GM23338 (cell line): ENCODE measurements around the gene INO80C. TPM values are rescaled to one million over a fixed set of nuclear protein-coding genes. Genes with fewer than 3 reads are reported as not detected.

Source experiments
- ATAC-seq: fragments of 200-7000 bp; cut with Tn5 transposase; 3 replicates; pipeline ENCODE4 v1.9.1; 2020
- DNase-seq: peaks from one replicate; pipeline ENCODE4 v3.0.0-alpha.2; 2015; ENCODE audit warnings: low spot score
- H2AFZ ChIP-seq: fragments of 200-600 bp; sonication (generic); 2 replicates; pipeline ENCODE4 v1.8.0; 2016; ENCODE audit warnings: antibody characterized with exemption, mild to moderate bottlenecking, moderate library complexity
- H3F3A ChIP-seq: fragments of 200-600 bp; sonication (generic); replicated peaks from 2 replicates; pipeline ENCODE4 v1.8.0; 2017; ENCODE audit warnings: antibody characterized with exemption, mixed run types, low read depth
- H3K27ac ChIP-seq: fragments of 200-600 bp; sonication (generic); 2 replicates; pipeline ENCODE4 v1.6.1; 2016; ENCODE audit warnings: low read depth
- H3K27me3 ChIP-seq: fragments of 200-600 bp; sonication (generic); 2 replicates; pipeline ENCODE4 v1.8.0; 2016; ENCODE audit warnings: mild to moderate bottlenecking, mixed run types, moderate library complexity; ENCODE audit not compliant: insufficient read depth
- H3K36me3 ChIP-seq: fragments of 200-600 bp; sonication (generic); 2 replicates; pipeline ENCODE4 v1.8.0; 2016; ENCODE audit warnings: mild to moderate bottlenecking; ENCODE audit not compliant: insufficient read depth
- H3K4me1 ChIP-seq: fragments of 200-600 bp; sonication (generic); 2 replicates; pipeline ENCODE4 v1.8.0; 2016; ENCODE audit warnings: mild to moderate bottlenecking, moderate library complexity; ENCODE audit not compliant: insufficient read depth
- H3K4me2 ChIP-seq: fragments of 200-600 bp; sonication (generic); 2 replicates; pipeline ENCODE4 v1.7.1; 2017; ENCODE audit warnings: mixed run types
- H3K4me3 ChIP-seq: fragments of 200-600 bp; sonication (generic); 2 replicates; pipeline ENCODE4 v1.6.1; 2016; ENCODE audit warnings: mixed run types
- H3K79me2 ChIP-seq: fragments of 200-600 bp; sonication (generic); replicated peaks from 2 replicates; pipeline ENCODE4 v1.8.0; 2017; ENCODE audit warnings: mild to moderate bottlenecking; ENCODE audit not compliant: insufficient read depth
- H3K9me2 ChIP-seq: fragments of 200-600 bp; sonication (generic); 2 replicates; pipeline ENCODE4 v1.8.0; 2017; ENCODE audit not compliant: insufficient read depth
- H4K20me1 ChIP-seq: fragments of 200-600 bp; sonication (generic); replicated peaks from 2 replicates; pipeline ENCODE4 v1.8.0; 2017; ENCODE audit warnings: mild to moderate bottlenecking; ENCODE audit not compliant: insufficient read depth
- H3K27ac Mint-ChIP-seq: 2 replicates; pipeline ENCODE4 v1.8.0; 2020; ENCODE audit warnings: inconsistent platforms, mild to moderate bottlenecking, moderate library complexity, mixed read lengths
- H3K27me3 Mint-ChIP-seq: 3 replicates; pipeline ENCODE4 v1.8.0; 2022; ENCODE audit warnings: low read depth, mild to moderate bottlenecking, moderate library complexity, mixed read lengths, inconsistent platforms; ENCODE audit not compliant: insufficient read depth, poor library complexity
- H3K36me3 Mint-ChIP-seq: 3 replicates; pipeline ENCODE4 v1.8.0; 2021; ENCODE audit warnings: low read depth, mild to moderate bottlenecking, inconsistent platforms, moderate library complexity, mixed read lengths
- H3K4me1 Mint-ChIP-seq: 3 replicates; pipeline ENCODE4 v1.8.0; 2020; ENCODE audit warnings: mild to moderate bottlenecking, inconsistent platforms, mixed read lengths
- H3K4me3 Mint-ChIP-seq: 3 replicates; pipeline ENCODE4 v1.8.0; 2021; ENCODE audit warnings: moderate library complexity, mild to moderate bottlenecking, inconsistent platforms, mixed read lengths
- H3K9me3 Mint-ChIP-seq: 3 replicates; pipeline ENCODE4 v1.8.0; 2020; ENCODE audit warnings: moderate library complexity, mild to moderate bottlenecking, inconsistent platforms, mixed read lengths
- CREB1 ChIP-seq: fragments of 250-450 bp; sonication (Bioruptor Pico); IDR thresholded peaks from 2 replicates; pipeline ENCODE4 v1.5.0; 2020; ENCODE audit warnings: low read depth, mild to moderate bottlenecking, moderate library complexity
- EZH2 ChIP-seq: fragments of 200-600 bp; sonication (generic); IDR thresholded peaks from one replicate; pipeline ENCODE4 v1.8.0; 2017; ENCODE audit warnings: antibody characterized with exemption, mild to moderate bottlenecking, low read depth; ENCODE audit not compliant: unreplicated experiment
- EZH2phosphoT487 ChIP-seq: fragments of 200-600 bp; sonication (generic); IDR thresholded peaks from one replicate; pipeline ENCODE4 v1.8.1; 2018; ENCODE audit warnings: antibody characterized with exemption; ENCODE audit not compliant: unreplicated experiment
- JUNB ChIP-seq: IDR thresholded peaks from one replicate; pipeline ENCODE4 v1.6.1; 2016; ENCODE audit warnings: antibody characterized with exemption; ENCODE audit not compliant: unreplicated experiment
- NANOG ChIP-seq: IDR thresholded peaks from 2 replicates; pipeline ENCODE4 v1.6.1; 2016; ENCODE audit warnings: antibody characterized with exemption, borderline replicate concordance
- POLR2AphosphoS5 ChIP-seq: IDR thresholded peaks from 2 replicates; pipeline ENCODE4 v1.6.1; 2016; ENCODE audit warnings: antibody characterized with exemption, low read depth
- REST ChIP-seq: IDR thresholded peaks from one replicate; pipeline ENCODE4 v1.6.1; 2018; ENCODE audit warnings: antibody characterized with exemption; ENCODE audit not compliant: unreplicated experiment
- STAT1 ChIP-seq: IDR thresholded peaks from one replicate; pipeline ENCODE4 v1.6.1; 2016; ENCODE audit warnings: antibody characterized with exemption; ENCODE audit not compliant: unreplicated experiment
- ZNF114 ChIP-seq: fragments of 250-450 bp; sonication (Bioruptor Pico); IDR thresholded peaks from 2 replicates; pipeline ENCODE4 v1.5.0; 2020; ENCODE audit warnings: mild to moderate bottlenecking, moderate library complexity
- ZNF331 ChIP-seq: fragments of 250-450 bp; sonication (Bioruptor Pico); IDR thresholded peaks from 2 replicates; pipeline ENCODE4 v1.5.0; 2020; ENCODE audit warnings: low read depth, mild to moderate bottlenecking, moderate library complexity
- polyA plus RNA-seq: library from polyadenylated mRNA; unstranded; fragments of >200 nt; fragmentation: Nextera tagmentation; extraction: Ambion mirVana; gene quantifications from 2 replicates; pipeline ENCODE4 v1.2.1, GENCODE V29; 2016
- total RNA-seq: library from RNA; depleted of rRNA; stranded (reverse); fragments of >200 nt; shearing (Covaris generic); gene quantifications from 2 replicates; pipeline ENCODE4 v1.2.3, GENCODE V29; 2014
- TF ChIP-seq, protein P1 (sequence below), 2 experiments: fragments of 200-600 bp in 1 of 2; sonication (generic) in 1 of 2; conservative IDR thresholded peaks; 2 replicates each; pipeline versions ENCODE4 v1.5.1 to v1.6.1; 2016 to 2017; ENCODE audit warnings: antibody characterized with exemption in 2 of 2, low read depth in 2 of 2, mild to moderate bottlenecking in 2 of 2, moderate library complexity in 1 of 2
- TF ChIP-seq, protein P2 (sequence below): IDR thresholded peaks from 2 replicates; pipeline ENCODE4 v1.6.1; 2016; ENCODE audit warnings: antibody characterized with exemption
- TF ChIP-seq, protein P3 (sequence below): fragments of 250-450 bp; sonication (Bioruptor Pico); IDR thresholded peaks from 2 replicates; pipeline ENCODE4 v1.5.0; 2020; ENCODE audit warnings: mild to moderate bottlenecking, moderate library complexity

Gene INO80C
- total and polyA plus RNA-seq, 2 experiments from 2014 or later: 16.3 to 52.3 TPM

DNA sequence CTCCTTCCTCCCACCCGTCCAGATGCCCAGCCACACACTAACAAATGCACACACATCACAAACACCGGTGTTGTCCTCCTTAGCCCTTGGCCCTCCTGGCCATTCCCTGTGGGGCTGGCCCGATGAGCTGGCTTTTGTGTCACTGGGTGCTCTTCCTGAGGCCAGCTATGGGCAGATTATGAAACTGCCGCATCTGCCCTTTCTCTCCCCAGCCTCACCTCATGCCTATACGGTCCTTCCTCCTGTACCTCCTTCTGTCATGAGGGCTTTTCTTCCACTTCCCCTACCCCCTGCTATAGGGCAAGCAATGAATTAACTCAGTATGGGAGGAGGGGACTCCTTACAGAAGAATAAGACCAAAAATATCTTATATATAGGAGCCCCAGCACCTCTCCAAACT lies 10.3 kb upstream of the INO80C start:
- H3F3A ChIP-seq: no peaks in the 10 kb centered on the region
- ATAC-seq (no peak), DNase-seq (no peak)
- Mint-ChIP-seq H3K27me3 (no peaks in the 10 kb centered on the region), H3K9me3 (no peaks in the 10 kb centered on the region), H3K4me3 (no peak overlapping the region), H3K36me3 (no peaks in the 10 kb centered on the region), H3K4me1 (peaks cover 3% of the 10 kb centered on the region; the same call in 1 of the 3 replicates), H3K27ac (no peak overlapping the region)
- no peaks in the 10 kb centered on the region for H3K4me1 ChIP-seq
- H3K79me2 ChIP-seq: no peaks in the 10 kb centered on the region
- peak overlapping the region; percentile 63; the same call in 1 of the 2 replicates for H2AFZ ChIP-seq
- H3K27ac ChIP-seq: no peak overlapping the region
- no peaks in the 10 kb centered on the region for H3K9me2 ChIP-seq
- TF ChIP-seq, protein P1, sequence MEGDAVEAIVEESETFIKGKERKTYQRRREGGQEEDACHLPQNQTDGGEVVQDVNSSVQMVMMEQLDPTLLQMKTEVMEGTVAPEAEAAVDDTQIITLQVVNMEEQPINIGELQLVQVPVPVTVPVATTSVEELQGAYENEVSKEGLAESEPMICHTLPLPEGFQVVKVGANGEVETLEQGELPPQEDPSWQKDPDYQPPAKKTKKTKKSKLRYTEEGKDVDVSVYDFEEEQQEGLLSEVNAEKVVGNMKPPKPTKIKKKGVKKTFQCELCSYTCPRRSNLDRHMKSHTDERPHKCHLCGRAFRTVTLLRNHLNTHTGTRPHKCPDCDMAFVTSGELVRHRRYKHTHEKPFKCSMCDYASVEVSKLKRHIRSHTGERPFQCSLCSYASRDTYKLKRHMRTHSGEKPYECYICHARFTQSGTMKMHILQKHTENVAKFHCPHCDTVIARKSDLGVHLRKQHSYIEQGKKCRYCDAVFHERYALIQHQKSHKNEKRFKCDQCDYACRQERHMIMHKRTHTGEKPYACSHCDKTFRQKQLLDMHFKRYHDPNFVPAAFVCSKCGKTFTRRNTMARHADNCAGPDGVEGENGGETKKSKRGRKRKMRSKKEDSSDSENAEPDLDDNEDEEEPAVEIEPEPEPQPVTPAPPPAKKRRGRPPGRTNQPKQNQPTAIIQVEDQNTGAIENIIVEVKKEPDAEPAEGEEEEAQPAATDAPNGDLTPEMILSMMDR (conservative IDR thresholded peaks at IDR 0.05; ENCODE audit: low read depth in 2 of 2): no peak
- TF ChIP-seq EZH2phosphoT487: no peak
- no peak for TF ChIP-seq ZNF331 (CRISPR knock-in tag)
- TF ChIP-seq, protein P2, sequence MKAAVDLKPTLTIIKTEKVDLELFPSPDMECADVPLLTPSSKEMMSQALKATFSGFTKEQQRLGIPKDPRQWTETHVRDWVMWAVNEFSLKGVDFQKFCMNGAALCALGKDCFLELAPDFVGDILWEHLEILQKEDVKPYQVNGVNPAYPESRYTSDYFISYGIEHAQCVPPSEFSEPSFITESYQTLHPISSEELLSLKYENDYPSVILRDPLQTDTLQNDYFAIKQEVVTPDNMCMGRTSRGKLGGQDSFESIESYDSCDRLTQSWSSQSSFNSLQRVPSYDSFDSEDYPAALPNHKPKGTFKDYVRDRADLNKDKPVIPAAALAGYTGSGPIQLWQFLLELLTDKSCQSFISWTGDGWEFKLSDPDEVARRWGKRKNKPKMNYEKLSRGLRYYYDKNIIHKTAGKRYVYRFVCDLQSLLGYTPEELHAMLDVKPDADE: no peak
- TF ChIP-seq CREB1 (CRISPR knock-in tag): no peak
- TF ChIP-seq STAT1: no peak
- TF ChIP-seq NANOG: no peak
- no peak for TF ChIP-seq JUNB
- no peak for TF ChIP-seq EZH2
- TF ChIP-seq, protein P3, sequence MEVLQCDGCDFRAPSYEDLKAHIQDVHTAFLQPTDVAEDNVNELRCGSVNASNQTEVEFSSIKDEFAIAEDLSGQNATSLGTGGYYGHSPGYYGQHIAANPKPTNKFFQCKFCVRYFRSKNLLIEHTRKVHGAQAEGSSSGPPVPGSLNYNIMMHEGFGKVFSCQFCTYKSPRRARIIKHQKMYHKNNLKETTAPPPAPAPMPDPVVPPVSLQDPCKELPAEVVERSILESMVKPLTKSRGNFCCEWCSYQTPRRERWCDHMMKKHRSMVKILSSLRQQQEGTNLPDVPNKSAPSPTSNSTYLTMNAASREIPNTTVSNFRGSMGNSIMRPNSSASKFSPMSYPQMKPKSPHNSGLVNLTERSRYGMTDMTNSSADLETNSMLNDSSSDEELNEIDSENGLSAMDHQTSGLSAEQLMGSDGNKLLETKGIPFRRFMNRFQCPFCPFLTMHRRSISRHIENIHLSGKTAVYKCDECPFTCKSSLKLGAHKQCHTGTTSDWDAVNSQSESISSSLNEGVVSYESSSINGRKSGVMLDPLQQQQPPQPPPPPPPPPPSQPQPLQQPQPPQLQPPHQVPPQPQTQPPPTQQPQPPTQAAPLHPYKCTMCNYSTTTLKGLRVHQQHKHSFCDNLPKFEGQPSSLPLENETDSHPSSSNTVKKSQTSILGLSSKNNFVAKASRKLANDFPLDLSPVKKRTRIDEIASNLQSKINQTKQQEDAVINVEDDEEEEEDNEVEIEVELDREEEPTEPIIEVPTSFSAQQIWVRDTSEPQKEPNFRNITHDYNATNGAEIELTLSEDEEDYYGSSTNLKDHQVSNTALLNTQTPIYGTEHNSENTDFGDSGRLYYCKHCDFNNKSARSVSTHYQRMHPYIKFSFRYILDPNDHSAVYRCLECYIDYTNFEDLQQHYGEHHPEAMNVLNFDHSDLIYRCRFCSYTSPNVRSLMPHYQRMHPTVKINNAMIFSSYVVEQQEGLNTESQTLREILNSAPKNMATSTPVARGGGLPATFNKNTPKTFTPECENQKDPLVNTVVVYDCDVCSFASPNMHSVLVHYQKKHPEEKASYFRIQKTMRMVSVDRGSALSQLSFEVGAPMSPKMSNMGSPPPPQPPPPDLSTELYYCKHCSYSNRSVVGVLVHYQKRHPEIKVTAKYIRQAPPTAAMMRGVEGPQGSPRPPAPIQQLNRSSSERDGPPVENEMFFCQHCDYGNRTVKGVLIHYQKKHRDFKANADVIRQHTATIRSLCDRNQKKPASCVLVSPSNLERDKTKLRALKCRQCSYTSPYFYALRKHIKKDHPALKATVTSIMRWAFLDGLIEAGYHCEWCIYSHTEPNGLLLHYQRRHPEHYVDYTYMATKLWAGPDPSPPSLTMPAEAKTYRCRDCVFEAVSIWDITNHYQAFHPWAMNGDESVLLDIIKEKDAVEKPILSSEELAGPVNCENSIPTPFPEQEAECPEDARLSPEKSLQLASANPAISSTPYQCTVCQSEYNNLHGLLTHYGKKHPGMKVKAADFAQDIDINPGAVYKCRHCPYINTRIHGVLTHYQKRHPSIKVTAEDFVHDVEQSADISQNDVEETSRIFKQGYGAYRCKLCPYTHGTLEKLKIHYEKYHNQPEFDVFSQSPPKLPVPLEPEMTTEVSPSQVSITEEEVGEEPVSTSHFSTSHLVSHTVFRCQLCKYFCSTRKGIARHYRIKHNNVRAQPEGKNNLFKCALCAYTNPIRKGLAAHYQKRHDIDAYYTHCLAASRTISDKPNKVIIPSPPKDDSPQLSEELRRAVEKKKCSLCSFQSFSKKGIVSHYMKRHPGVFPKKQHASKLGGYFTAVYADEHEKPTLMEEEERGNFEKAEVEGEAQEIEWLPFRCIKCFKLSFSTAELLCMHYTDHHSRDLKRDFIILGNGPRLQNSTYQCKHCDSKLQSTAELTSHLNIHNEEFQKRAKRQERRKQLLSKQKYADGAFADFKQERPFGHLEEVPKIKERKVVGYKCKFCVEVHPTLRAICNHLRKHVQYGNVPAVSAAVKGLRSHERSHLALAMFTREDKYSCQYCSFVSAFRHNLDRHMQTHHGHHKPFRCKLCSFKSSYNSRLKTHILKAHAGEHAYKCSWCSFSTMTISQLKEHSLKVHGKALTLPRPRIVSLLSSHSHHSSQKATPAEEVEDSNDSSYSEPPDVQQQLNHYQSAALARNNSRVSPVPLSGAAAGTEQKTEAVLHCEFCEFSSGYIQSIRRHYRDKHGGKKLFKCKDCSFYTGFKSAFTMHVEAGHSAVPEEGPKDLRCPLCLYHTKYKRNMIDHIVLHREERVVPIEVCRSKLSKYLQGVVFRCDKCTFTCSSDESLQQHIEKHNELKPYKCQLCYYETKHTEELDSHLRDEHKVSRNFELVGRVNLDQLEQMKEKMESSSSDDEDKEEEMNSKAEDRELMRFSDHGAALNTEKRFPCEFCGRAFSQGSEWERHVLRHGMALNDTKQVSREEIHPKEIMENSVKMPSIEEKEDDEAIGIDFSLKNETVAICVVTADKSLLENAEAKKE (CRISPR knock-in tag): no peak
- no peak for TF ChIP-seq ZNF114 (CRISPR knock-in tag)
- TF ChIP-seq REST: no peak
- TF ChIP-seq POLR2AphosphoS5: no peak
- H4K20me1 ChIP-seq: no peaks in the 10 kb centered on the region
- H3K27me3 ChIP-seq: no peaks in the 10 kb centered on the region
- H3K4me2 ChIP-seq: no peak overlapping the region
- H3K36me3 ChIP-seq: no peaks in the 10 kb centered on the region
- no peak overlapping the region for H3K4me3 ChIP-seq
